CD14-positive monocyte (primary cell): ENCODE measurements around the gene ATRN. TPM values are rescaled to one million over a fixed set of nuclear protein-coding genes. Genes with fewer than 3 reads are reported as not detected.

Source experiments
- DNase-seq, 3 donors: peaks; one replicate each; pipeline ENCODE4 v3.0.0-alpha.2; 2011 to 2022
- H2AFZ ChIP-seq: 2 replicates; pipeline ENCODE4 v1.6.0; 2012; ENCODE audit warnings: mild to moderate bottlenecking, low read depth, low read length, inconsistent platforms; ENCODE audit not compliant: insufficient read depth, poor library complexity, severe bottlenecking
- H3K27ac ChIP-seq, 2 donors: 1 replicate in 1 of 2; 2 replicates in 1 of 2; pipeline ENCODE4 v1.5.1; 2012 to 2013; ENCODE audit warnings: low read length in 2 of 2, control low read depth in 1 of 2, inconsistent platforms in 1 of 2, low read depth in 1 of 2, mild to moderate bottlenecking in 1 of 2
- H3K27me3 ChIP-seq, 2 donors: one replicate each; pipeline versions ENCODE4 v1.6.0 to v1.6.1; 2011 to 2013; ENCODE audit warnings: low read length in 2 of 2; ENCODE audit not compliant: control insufficient read depth in 2 of 2, insufficient read depth in 2 of 2
- H3K36me3 ChIP-seq, 2 donors: replicated peaks in 1 of 2; 1 replicate in 1 of 2; 2 replicates in 1 of 2; pipeline versions ENCODE4 v1.5.1 to v1.6.1; 2012 to 2013; ENCODE audit warnings: low read length in 2 of 2, control low read depth in 1 of 2, inconsistent platforms in 1 of 2, mild to moderate bottlenecking in 1 of 2; ENCODE audit not compliant: insufficient read depth in 2 of 2, control insufficient read depth in 1 of 2
- H3K4me1 ChIP-seq, 2 donors: 1 replicate in 1 of 2; 2 replicates in 1 of 2; pipeline versions ENCODE4 v1.5.1 to v1.6.1; 2012 to 2013; ENCODE audit warnings: low read length in 2 of 2, control low read depth in 1 of 2, inconsistent platforms in 1 of 2, mild to moderate bottlenecking in 1 of 2, moderate library complexity in 1 of 2; ENCODE audit not compliant: insufficient read depth in 2 of 2, control insufficient read depth in 1 of 2
- H3K4me2 ChIP-seq: replicated peaks from 2 replicates; pipeline ENCODE3; 2012; ENCODE audit warnings: low read length, moderate library complexity, mild to moderate bottlenecking; ENCODE audit not compliant: poor library complexity, severe bottlenecking; ENCODE audit errors: extremely low read depth
- H3K4me3 ChIP-seq, 3 experiments: fragments of 200-600 bp in 1 of 3; sonication (generic) in 1 of 3; replicated peaks in 1 of 3; 1 replicate in 2 of 3; 2 replicates in 1 of 3; pipeline ENCODE4 v1.5.1; 2011 to 2013; ENCODE audit warnings: low read length in 3 of 3, mild to moderate bottlenecking in 3 of 3, control low read depth in 2 of 3, low read depth in 2 of 3, inconsistent platforms in 1 of 3, moderate library complexity in 1 of 3
- H3K79me2 ChIP-seq: 2 replicates; pipeline ENCODE4 v1.6.0; 2012; ENCODE audit warnings: mild to moderate bottlenecking, control low read depth, inconsistent platforms, low read length, moderate library complexity; ENCODE audit not compliant: insufficient read depth
- H3K9ac ChIP-seq: 2 replicates; pipeline ENCODE4 v1.6.0; 2017; ENCODE audit warnings: low read length, mild to moderate bottlenecking; ENCODE audit not compliant: insufficient read depth, poor library complexity, severe bottlenecking
- H3K9me3 ChIP-seq, 2 donors: replicated peaks in 1 of 2; 1 replicate in 1 of 2; 2 replicates in 1 of 2; pipeline versions ENCODE4 v1.5.1 to v1.6.1; 2012 to 2013; ENCODE audit warnings: low read length in 2 of 2, control low read depth in 1 of 2; ENCODE audit not compliant: control insufficient read depth in 1 of 2, insufficient read depth in 1 of 2
- H4K20me1 ChIP-seq: 2 replicates; pipeline ENCODE4 v1.6.0; 2012; ENCODE audit warnings: mild to moderate bottlenecking, low read length, control low read depth, moderate library complexity; ENCODE audit not compliant: insufficient read depth
- H3K27ac Mint-ChIP-seq, 7 donors: one replicate each; pipeline ENCODE4 v1.8.0; 2020; ENCODE audit warnings: mild to moderate bottlenecking in 7 of 7, mixed read lengths in 7 of 7, moderate library complexity in 6 of 7, inconsistent platforms in 2 of 7
- H3K27me3 Mint-ChIP-seq, 3 donors: one replicate each; pipeline ENCODE4 v1.8.0; 2021 to 2022; ENCODE audit warnings: low read depth in 3 of 3, mild to moderate bottlenecking in 3 of 3, mixed read lengths in 3 of 3, moderate library complexity in 3 of 3, inconsistent platforms in 1 of 3
- H3K36me3 Mint-ChIP-seq, 2 donors: one replicate each; pipeline ENCODE4 v1.8.0; 2020; ENCODE audit warnings: mixed read lengths in 2 of 2, inconsistent platforms in 1 of 2, mild to moderate bottlenecking in 1 of 2
- H3K4me1 Mint-ChIP-seq: one replicate; pipeline ENCODE4 v1.8.0; 2020; ENCODE audit warnings: mild to moderate bottlenecking, mixed read lengths
- H3K4me3 Mint-ChIP-seq, 2 donors: one replicate each; pipeline ENCODE4 v1.8.0; 2020; ENCODE audit warnings: mild to moderate bottlenecking in 2 of 2, mixed read lengths in 2 of 2, moderate library complexity in 1 of 2
- H3K9me3 Mint-ChIP-seq, 7 donors: one replicate each; pipeline ENCODE4 v1.8.0; 2020 to 2022; ENCODE audit warnings: mixed read lengths in 7 of 7, mild to moderate bottlenecking in 6 of 7, moderate library complexity in 6 of 7, inconsistent platforms in 2 of 7
- CTCF ChIP-seq: fragments of 200-600 bp; IDR thresholded peaks from one replicate; pipeline ENCODE4 v1.8.0; 2022; ENCODE audit warnings: antibody characterized with exemption, mild to moderate bottlenecking
- WGBS: methylation state at CpG from one replicate; pipeline ENCODE4 v1.1.5; 2013; ENCODE audit warnings: missing lambda C conversion rate; ENCODE audit not compliant: insufficient coverage; 5-methylcytosine and 5-hydroxymethylcytosine counted together
- intact Hi-C, 2 donors: fragments of 100-400 bp; cut with micrococcal nuclease; formaldehyde crosslinking; loops; one replicate each; pipeline versions ENCODE4 v1.15.0 to v1.15.1; 2023
- polyA plus RNA-seq, 3 donors: library from polyadenylated mRNA; depleted of rRNA in 1 of 3; unstranded in 2 of 3; stranded (reverse) in 1 of 3; fragments of 300-500 nt in 2 of 3; fragments of >200 nt in 1 of 3; fragmentation: Illumina TruSeq in 2 of 3; gene quantifications; 1 replicate in 2 of 3; 2 replicates in 1 of 3; pipeline ENCODE4 v1.2.3, GENCODE V29; 2012 to 2021

ATRN gene
- polyA plus RNA-seq, 3 donors = 10.2 to 17.4 (median 11.5) TPM

- intact Hi-C loops = no loop called here
- no peak overlapping the region for H3K27ac ChIP-seq
- no peak for TF ChIP-seq CTCF
- peaks cover 5 to 6% of the 10 kb centered on the region in 2 donors for H3K36me3 Mint-ChIP-seq
- H3K9me3 ChIP-seq = no peaks in the 10 kb centered on the region
- no peak overlapping the region for H3K9ac ChIP-seq
- no peak for DNase-seq
- H3K27me3 Mint-ChIP-seq = no peaks in the 10 kb centered on the region
- H3K27me3 ChIP-seq = no peaks in the 10 kb centered on the region
- H3K4me2 ChIP-seq = no peak overlapping the region
- no peak overlapping the region for H2AFZ ChIP-seq
- H3K4me3 ChIP-seq = no peak overlapping the region
- no CpG with 5 or more reads among the region's 3 CpGs for WGBS
- no peaks in the 10 kb centered on the region for H3K4me1 Mint-ChIP-seq
- no peaks in the 10 kb centered on the region for H3K36me3 ChIP-seq
- no peak overlapping the region for H3K27ac Mint-ChIP-seq
- no peak overlapping the region for H3K4me3 Mint-ChIP-seq
- peaks cover 21% of the 10 kb centered on the region for H4K20me1 ChIP-seq
- H3K79me2 ChIP-seq = no peaks in the 10 kb centered on the region
- peaks cover 0 to 4% (median 0%) of the 10 kb centered on the region in 7 donors for H3K9me3 Mint-ChIP-seq
- H3K4me1 ChIP-seq = no peaks in the 10 kb centered on the region
Measured at GRCh38 chr20:3514012-3514642, 43.3 kb downstream of the ATRN start.

- H3K27ac ChIP-seq = no peak overlapping the region
- Mint-ChIP-seq H3K9me3 (peaks cover 2 to 10% (median 6%) of the 10 kb centered on the region in 7 donors), H3K36me3 (peaks cover 8 to 16% of the 10 kb centered on the region in 2 donors), H3K27me3 (no peaks in the 10 kb centered on the region), H3K4me1 (no peaks in the 10 kb centered on the region), H3K27ac (peak overlapping the region in 1 of 7 donors; percentile 55), H3K4me3 (no peak overlapping the region)
- no peak overlapping the region for H2AFZ ChIP-seq
- DNase-seq = no peak
- TF ChIP-seq CTCF = no peak
- H3K9ac ChIP-seq = no peak overlapping the region
- intact Hi-C loops = no loop called here
- peaks cover 0 to 3% of the 10 kb centered on the region in 2 donors for H3K9me3 ChIP-seq
- no peaks in the 10 kb centered on the region for H3K27me3 ChIP-seq
- peaks cover 20% of the 10 kb centered on the region for H4K20me1 ChIP-seq
- H3K79me2 ChIP-seq = no peaks in the 10 kb centered on the region
- no peak overlapping the region for H3K4me2 ChIP-seq
- H3K4me1 ChIP-seq = no peaks in the 10 kb centered on the region
- H3K36me3 ChIP-seq = no peaks in the 10 kb centered on the region
- 100% methylated on average over 1 of the region's 3 CpGs for WGBS
- H3K4me3 ChIP-seq = no peak overlapping the region
Measured at GRCh38 chr20:3515379-3516170, 44.8 kb downstream of the ATRN start.
